HepG2 (cell line): ENCODE data around the gene CKAP5. TPM values are rescaled to one million over a fixed set of nuclear protein-coding genes. Genes with fewer than 3 reads are reported as not detected.

Source experiments
- AGO2 ChIP-seq: fragments of 200-400 bp; formaldehyde crosslinking; optimal IDR thresholded peaks from 2 replicates; pipeline ENCODE3; 2017; ENCODE audit warnings: mild to moderate bottlenecking, low read depth, low read length, moderate library complexity
- BRCA1 ChIP-seq: sonication (generic); formaldehyde crosslinking; IDR thresholded peaks from 2 replicates; pipeline ENCODE4 v1.4.0; 2020; ENCODE audit warnings: missing genetic modification reagents
- CREB3 ChIP-seq: sonication (generic); formaldehyde crosslinking; IDR thresholded peaks from 2 replicates; pipeline ENCODE4 v1.5.0; 2020; ENCODE audit warnings: missing genetic modification reagents
- E2F2 ChIP-seq: sonication (generic); formaldehyde crosslinking; IDR thresholded peaks from 2 replicates; pipeline ENCODE4 v1.4.0; 2020; ENCODE audit warnings: missing genetic modification reagents, borderline replicate concordance
- ELF4 ChIP-seq: sonication (generic); formaldehyde crosslinking; IDR thresholded peaks from 2 replicates; pipeline ENCODE4 v1.5.0; 2020; ENCODE audit warnings: missing genetic modification reagents, mild to moderate bottlenecking, moderate library complexity, borderline replicate concordance
- GATAD2A ChIP-seq: IDR thresholded peaks from 2 replicates; pipeline ENCODE4 v1.6.1; 2016
- HDAC2 ChIP-seq: sonication (generic); formaldehyde crosslinking; IDR thresholded peaks from 2 replicates; pipeline ENCODE4 v1.4.0; 2020; ENCODE audit warnings: missing genetic modification reagents
- HHEX ChIP-seq: IDR thresholded peaks from 2 replicates; pipeline ENCODE4 v1.6.1; 2016; ENCODE audit warnings: control low read depth
- KLF11 ChIP-seq: IDR thresholded peaks from 2 replicates; pipeline ENCODE4 v1.6.1; 2016; ENCODE audit warnings: missing compliant biosample characterization
- KMT2B ChIP-seq: IDR thresholded peaks from 2 replicates; pipeline ENCODE4 v1.6.1; 2016; ENCODE audit warnings: missing genetic modification reagents, missing compliant biosample characterization
- MTA1 ChIP-seq: sonication (generic); formaldehyde crosslinking; IDR thresholded peaks from 2 replicates; pipeline ENCODE4 v1.4.0; 2020; ENCODE audit warnings: missing genetic modification reagents, mild to moderate bottlenecking, borderline replicate concordance
- POLR2A ChIP-seq, 2 experiments: IDR thresholded peaks; 2 replicates each; pipeline ENCODE4 v1.6.1; 2011; ENCODE audit warnings: low read depth in 2 of 2, low read length in 2 of 2, mild to moderate bottlenecking in 1 of 2, moderate library complexity in 1 of 2; ENCODE audit not compliant: insufficient read depth in 1 of 2
- SOX5 ChIP-seq: IDR thresholded peaks from 2 replicates; pipeline ENCODE4 v1.6.1; 2016; ENCODE audit warnings: borderline replicate concordance
- UBTF ChIP-seq: sonication (generic); formaldehyde crosslinking; IDR thresholded peaks from 2 replicates; pipeline ENCODE4 v1.4.0; 2020; ENCODE audit warnings: mild to moderate bottlenecking, missing genetic modification reagents
- ZFP36L1 ChIP-seq: sonication (generic); formaldehyde crosslinking; IDR thresholded peaks from 2 replicates; pipeline ENCODE4 v1.8.0; 2022; ENCODE audit warnings: mild to moderate bottlenecking, missing genetic modification reagents, moderate library complexity
- ZNF232 ChIP-seq: sonication (generic); formaldehyde crosslinking; IDR thresholded peaks from 2 replicates; pipeline ENCODE4 v1.4.0; 2020; ENCODE audit warnings: missing genetic modification reagents, borderline replicate concordance
- ZNF607 ChIP-seq: sonication (generic); formaldehyde crosslinking; IDR thresholded peaks from 2 replicates; pipeline ENCODE4 v1.5.1; 2020; ENCODE audit warnings: missing genetic modification reagents, mild to moderate bottlenecking, borderline replicate concordance
- ZNF709 ChIP-seq: sonication (generic); formaldehyde crosslinking; IDR thresholded peaks from 2 replicates; pipeline ENCODE4 v1.5.0; 2020; ENCODE audit warnings: mild to moderate bottlenecking, missing genetic modification reagents
- polyA plus RNA-seq, 8 experiments: library from polyadenylated mRNA; depleted of rRNA in 3 of 8; stranded (reverse) in 7 of 8; unstranded in 1 of 8; fragments of >200 nt; fragmentation: Illumina TruSeq in 4 of 8; extraction: Trizol in 4 of 8; gene quantifications; 2 replicates each; pipeline versions ENCODE4 v1.2.1 to v1.2.3, GENCODE V29; 2011 to 2016; ENCODE audit warnings: low read depth in 4 of 8, missing spikeins in 1 of 8, mixed read lengths in 1 of 8; ENCODE audit not compliant: insufficient read depth in 1 of 8
- total RNA-seq, 5 experiments: library from RNA; depleted of rRNA; stranded (reverse); fragments of >200 nt; fragmentation: Illumina TruSeq; extraction: Trizol; gene quantifications; 2 replicates each; pipeline ENCODE4 v1.2.3, GENCODE V29; 2016; ENCODE audit warnings: low read depth in 1 of 5
- TF ChIP-seq, protein P1 (sequence below): sonication (generic); formaldehyde crosslinking; IDR thresholded peaks from 2 replicates; pipeline ENCODE4 v1.9.0; 2022; ENCODE audit warnings: missing genetic modification reagents, mild to moderate bottlenecking, borderline replicate concordance
- TF ChIP-seq, protein P2 (sequence below): sonication (generic); formaldehyde crosslinking; IDR thresholded peaks from 2 replicates; pipeline ENCODE4 v1.5.1; 2020; ENCODE audit warnings: missing genetic modification reagents, mild to moderate bottlenecking, borderline replicate concordance

The CKAP5 gene
- total and polyA plus RNA-seq, 2 of the 13 experiments (the other 11 are each of a cell fraction or from before 2014, with no cell fraction given) = 79.2 to 103 TPM

GRCh38 chr11:46695345-46696211, 150.5 kb downstream of the CKAP5 start (continued):
- TF ChIP-seq MTA1 (CRISPR knock-in tag) (0 out of 2 replicates have a peak, but pooled peaks have one; percentile 21), HDAC2 (CRISPR knock-in tag) (peak; percentile 44; the same call in 1 of the 2 replicates), ZNF607 (peak; percentile 87), ELF4 (no peak), UBTF (peak; percentile 32; the same call in 1 of the 2 replicates), KMT2B (CRISPR knock-in tag) (peak; percentile 56; the same call in 1 of the 2 replicates), POLR2A (IDR thresholded peaks at IDR 0.05; ENCODE audit: insufficient read depth in 1 of 2, low read depth in 2 of 2, low read length in 2 of 2) (peak in 1 of 2 experiments; percentile 14; a peak in 1 of 4 replicates), ZFP36L1 (CRISPR knock-in tag) (peak; percentile 86; the same call in 1 of the 2 replicates), HHEX (CRISPR knock-in tag) (0 out of 2 replicates have a peak, but pooled peaks have one; percentile 8), E2F2 (CRISPR knock-in tag) (no peak), GATAD2A (CRISPR knock-in tag) (peak; percentile 79), BRCA1 (no peak), ZNF232 (CRISPR knock-in tag) (peak; percentile 97), AGO2 (no peak), CREB3 (CRISPR knock-in tag) (peak; percentile 63; the same call in 1 of the 2 replicates), KLF11 (CRISPR knock-in tag) (0 out of 2 replicates have a peak, but pooled peaks have one; percentile 25), SOX5 (CRISPR knock-in tag) (peak; percentile 63; the same call in 1 of the 2 replicates), ZNF709 (CRISPR knock-in tag) (peak; percentile 48; the same call in 1 of the 2 replicates)
- TF ChIP-seq, protein P1, sequence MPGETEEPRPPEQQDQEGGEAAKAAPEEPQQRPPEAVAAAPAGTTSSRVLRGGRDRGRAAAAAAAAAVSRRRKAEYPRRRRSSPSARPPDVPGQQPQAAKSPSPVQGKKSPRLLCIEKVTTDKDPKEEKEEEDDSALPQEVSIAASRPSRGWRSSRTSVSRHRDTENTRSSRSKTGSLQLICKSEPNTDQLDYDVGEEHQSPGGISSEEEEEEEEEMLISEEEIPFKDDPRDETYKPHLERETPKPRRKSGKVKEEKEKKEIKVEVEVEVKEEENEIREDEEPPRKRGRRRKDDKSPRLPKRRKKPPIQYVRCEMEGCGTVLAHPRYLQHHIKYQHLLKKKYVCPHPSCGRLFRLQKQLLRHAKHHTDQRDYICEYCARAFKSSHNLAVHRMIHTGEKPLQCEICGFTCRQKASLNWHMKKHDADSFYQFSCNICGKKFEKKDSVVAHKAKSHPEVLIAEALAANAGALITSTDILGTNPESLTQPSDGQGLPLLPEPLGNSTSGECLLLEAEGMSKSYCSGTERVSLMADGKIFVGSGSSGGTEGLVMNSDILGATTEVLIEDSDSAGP = peak; percentile 38
- TF ChIP-seq, protein P2, sequence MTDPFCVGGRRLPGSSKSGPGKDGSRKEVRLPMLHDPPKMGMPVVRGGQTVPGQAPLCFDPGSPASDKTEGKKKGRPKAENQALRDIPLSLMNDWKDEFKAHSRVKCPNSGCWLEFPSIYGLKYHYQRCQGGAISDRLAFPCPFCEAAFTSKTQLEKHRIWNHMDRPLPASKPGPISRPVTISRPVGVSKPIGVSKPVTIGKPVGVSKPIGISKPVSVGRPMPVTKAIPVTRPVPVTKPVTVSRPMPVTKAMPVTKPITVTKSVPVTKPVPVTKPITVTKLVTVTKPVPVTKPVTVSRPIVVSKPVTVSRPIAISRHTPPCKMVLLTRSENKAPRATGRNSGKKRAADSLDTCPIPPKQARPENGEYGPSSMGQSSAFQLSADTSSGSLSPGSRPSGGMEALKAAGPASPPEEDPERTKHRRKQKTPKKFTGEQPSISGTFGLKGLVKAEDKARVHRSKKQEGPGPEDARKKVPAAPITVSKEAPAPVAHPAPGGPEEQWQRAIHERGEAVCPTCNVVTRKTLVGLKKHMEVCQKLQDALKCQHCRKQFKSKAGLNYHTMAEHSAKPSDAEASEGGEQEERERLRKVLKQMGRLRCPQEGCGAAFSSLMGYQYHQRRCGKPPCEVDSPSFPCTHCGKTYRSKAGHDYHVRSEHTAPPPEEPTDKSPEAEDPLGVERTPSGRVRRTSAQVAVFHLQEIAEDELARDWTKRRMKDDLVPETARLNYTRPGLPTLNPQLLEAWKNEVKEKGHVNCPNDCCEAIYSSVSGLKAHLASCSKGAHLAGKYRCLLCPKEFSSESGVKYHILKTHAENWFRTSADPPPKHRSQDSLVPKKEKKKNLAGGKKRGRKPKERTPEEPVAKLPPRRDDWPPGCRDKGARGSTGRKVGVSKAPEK = no peak
